Posterior vena cava (tissue), 2 donors: ENCODE results near the gene GLIS1. TPM values are rescaled to one million over a fixed set of nuclear protein-coding genes. Genes with fewer than 3 reads are reported as not detected.

Source experiments
- DNase-seq: peaks from one replicate; pipeline ENCODE4 v3.0.0-alpha.2; 2020; ENCODE audit warnings: low spot score
- intact Hi-C, 2 donors: fragments of 100-400 bp; cut with DNase I; formaldehyde crosslinking; loops; one replicate each; pipeline versions ENCODE4 v1.14.1 to v1.14.2; 2022 to 2023
- total RNA-seq, 2 donors: library from RNA; stranded (reverse); fragmentation: NEBNext Ultra II Directional; extraction: Animal tissue kit (Norgen Biotek cat#: 25700); gene quantifications; one replicate each; pipeline ENCODE4 v1.2.1, GENCODE V29; 2021
- donor health status: DM: yes; HTN: yes; CAD: no.
- donor health status: DM: yes; HTN: yes; CAD: no.

Gene GLIS1
- total RNA-seq, 2 donors from 2014 or later, result 0.74 to 1.7 TPM

GRCh38 chr1:53582211-53583020 is 156.5 kb downstream of the GLIS1 start:
- intact Hi-C loops, result no loop called here
- DNase-seq, result peak; percentile 62

DNA sequence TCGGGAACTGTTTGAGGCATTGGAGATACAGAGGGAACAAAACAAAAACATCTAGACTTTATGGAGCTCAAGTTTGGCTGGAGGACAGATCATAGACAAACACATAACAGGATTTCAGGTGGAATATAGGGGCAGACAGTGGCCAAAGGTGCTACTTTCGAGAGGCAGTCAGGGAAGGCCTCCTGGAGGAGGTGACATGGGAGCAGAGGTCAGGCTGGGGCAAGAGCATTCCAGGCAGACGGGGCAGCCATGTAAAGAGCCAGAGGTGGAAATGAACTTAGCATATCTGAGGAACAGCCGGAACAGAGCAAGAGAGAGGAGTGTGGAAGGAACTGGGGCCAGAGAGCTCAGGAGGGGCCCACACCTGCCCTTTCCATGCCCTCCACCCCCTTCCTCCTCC is 157.5 kb downstream of the GLIS1 start:
- DNase-seq, result peak; percentile 14
- intact Hi-C loops, result no loop called here

- intact Hi-C loops, result no loop called here
These were observed 158.1 kb downstream of the GLIS1 start for GRCh38 chr1:53580739-53581475.

GRCh38 chr1:53580009-53580400 is 159.0 kb downstream of the GLIS1 start:
- intact Hi-C loops, result no loop called here
- peak; percentile 65 for DNase-seq

More at GRCh38 chr1:53580739-53581475, 158.1 kb downstream of the GLIS1 start:
- peak; percentile 16 for DNase-seq

- peak; percentile 51 for DNase-seq
- intact Hi-C loops, result no loop called here
These were observed 159.5 kb downstream of the GLIS1 start for GRCh38 chr1:53579221-53580008.

GRCh38 chr1:53578358-53578757 is 160.6 kb downstream of the GLIS1 start:
- intact Hi-C loops, result no loop called here
- DNase-seq, result peak; percentile 5

- intact Hi-C loops, result no loop called here
- peak; percentile 29 for DNase-seq
These were observed 161.2 kb downstream of the GLIS1 start for GRCh38 chr1:53577761-53578100.

DNA sequence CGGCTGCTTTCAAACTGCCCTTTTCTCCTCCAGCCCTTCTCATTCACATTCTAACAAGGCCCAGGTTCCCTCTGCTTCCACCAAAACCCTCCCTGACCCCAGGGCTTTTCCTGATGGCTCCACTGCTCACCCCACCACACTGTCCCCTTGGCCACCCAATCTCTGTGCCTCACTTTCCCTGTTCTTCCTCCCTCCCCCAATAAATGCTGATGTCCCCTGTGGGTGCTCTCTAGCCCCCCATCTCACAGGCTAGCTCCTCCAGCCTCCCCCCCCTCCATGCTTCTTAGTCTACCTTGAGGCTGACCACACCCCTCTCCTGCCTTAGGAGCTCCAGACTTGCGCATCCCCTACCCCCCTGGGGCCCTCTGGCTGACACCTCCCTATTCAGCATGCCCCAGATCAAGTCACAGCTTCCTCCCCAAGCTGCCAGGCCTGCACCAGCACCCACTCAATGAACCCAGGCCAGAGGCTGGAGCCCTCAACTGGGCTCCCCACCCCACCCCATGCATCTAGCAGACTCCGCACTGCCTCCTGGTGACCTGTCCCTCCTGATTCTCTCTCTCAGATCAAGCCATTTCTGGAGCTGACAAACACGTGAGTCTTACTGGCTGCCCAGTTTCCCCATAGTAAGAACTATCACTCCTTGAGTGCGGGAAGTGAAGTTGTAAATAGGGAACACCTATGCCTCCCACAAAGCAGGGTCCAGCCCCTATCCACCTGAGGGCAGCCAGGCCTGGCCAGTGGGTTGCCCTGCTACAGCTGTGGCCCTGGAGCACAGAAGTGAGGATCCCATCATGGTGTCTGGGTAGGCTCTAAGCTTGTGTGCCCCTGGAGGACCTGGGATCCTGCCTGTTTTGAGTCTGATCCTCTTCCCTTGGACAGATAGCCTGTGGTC is 161.9 kb downstream of the GLIS1 start:
- intact Hi-C loops, result no loop called here
- peak; percentile 63 for DNase-seq

GRCh38 chr1:53576381-53576801 is 162.6 kb downstream of the GLIS1 start:
- peak; percentile 55 for DNase-seq
- intact Hi-C loops, result no loop called here

GRCh38 chr1:53575955-53576320 is 163.0 kb downstream of the GLIS1 start:
- intact Hi-C loops, result no loop called here
- DNase-seq, result peak; percentile 38

GRCh38 chr1:53575141-53575954 is 163.6 kb downstream of the GLIS1 start:
- DNase-seq, result peak; percentile 50
- intact Hi-C loops, result no loop called here

GRCh38 chr1:53574621-53575020 is 164.3 kb downstream of the GLIS1 start:
- intact Hi-C loops, result no loop called here
- DNase-seq, result peak; percentile 41

- peak; percentile 64 for DNase-seq
- intact Hi-C loops, result no loop called here
These were observed 165.0 kb downstream of the GLIS1 start for GRCh38 chr1:53573931-53574330.

DNA sequence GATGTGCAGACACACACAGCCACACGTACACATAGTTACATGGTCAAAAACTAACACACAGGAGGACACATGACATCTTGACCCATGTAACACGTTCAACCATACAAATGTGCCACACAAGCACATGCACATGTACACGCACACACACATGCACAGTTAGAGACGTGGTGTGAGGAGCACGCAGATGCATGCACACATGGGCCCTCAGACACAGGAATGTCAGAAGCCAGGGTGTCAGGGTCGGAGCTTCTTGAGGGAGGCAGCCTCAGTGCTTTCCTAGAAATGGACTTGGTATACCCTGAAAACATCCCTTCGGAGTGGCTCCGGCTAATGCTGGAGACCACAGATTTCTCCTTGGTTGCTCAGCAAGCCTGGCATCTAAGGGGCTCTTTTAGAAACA is 165.4 kb downstream of the GLIS1 start:
- intact Hi-C loops, result no loop called here
- DNase-seq, result peak; percentile 37

DNA sequence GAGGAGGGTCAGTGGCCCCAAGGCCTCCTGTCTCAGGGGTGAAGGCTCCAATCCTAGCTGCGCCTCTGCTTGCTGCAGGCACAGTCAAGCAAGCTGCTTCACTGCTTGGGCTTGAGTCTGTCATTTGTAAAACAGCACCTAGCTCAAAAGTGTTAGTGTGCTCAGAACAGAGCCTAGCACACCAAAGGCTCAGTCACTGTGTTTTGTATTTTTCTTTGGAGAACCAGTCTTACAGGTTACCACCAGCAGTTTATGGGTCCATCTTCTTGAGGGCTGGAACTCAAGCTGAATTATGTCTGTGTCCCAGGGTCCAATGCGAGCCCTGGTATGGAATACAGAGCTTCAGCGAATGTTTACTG is 166.2 kb downstream of the GLIS1 start:
- intact Hi-C loops, result no loop called here
- no peak for DNase-seq

DNA sequence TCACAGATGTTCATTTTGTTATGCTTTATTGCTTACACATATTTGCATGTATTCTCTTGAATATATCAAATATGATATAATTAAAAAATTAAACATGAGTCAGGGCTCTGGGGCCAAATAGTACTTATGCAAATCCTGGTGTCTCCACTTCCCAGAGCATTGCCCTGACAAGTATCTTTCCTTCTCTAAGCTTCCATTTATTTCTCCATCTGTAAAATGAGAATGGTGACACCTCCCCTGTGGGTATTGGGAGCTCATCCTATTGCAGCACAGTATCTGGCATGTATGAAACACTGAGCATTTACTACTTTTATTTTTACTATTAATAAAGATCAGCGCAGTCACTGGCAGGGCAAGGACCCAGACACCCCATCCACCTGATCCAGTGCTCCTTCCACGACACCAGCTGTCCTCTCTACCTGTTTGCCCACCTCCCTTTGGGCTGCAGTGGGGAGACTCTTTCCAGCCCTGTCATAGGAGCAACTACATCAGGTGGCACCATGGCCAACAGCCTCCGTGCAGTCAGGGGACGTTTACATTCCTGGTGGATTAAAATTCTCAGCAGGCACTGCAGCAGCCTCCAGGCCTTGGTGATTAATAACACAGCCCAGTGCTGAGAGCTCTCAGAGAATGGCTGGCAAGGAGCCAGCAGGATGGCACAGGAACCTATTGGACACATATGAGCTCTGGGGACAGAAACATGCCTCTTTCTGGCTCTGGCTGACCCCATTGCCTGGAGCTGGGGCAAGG is 166.7 kb downstream of the GLIS1 start:
- DNase-seq, result peak; percentile 72
- intact Hi-C loops, result no loop called here

GRCh38 chr1:53568540-53568939 is 170.4 kb downstream of the GLIS1 start:
- intact Hi-C loops, result no loop called here
- DNase-seq, result no peak

DNA sequence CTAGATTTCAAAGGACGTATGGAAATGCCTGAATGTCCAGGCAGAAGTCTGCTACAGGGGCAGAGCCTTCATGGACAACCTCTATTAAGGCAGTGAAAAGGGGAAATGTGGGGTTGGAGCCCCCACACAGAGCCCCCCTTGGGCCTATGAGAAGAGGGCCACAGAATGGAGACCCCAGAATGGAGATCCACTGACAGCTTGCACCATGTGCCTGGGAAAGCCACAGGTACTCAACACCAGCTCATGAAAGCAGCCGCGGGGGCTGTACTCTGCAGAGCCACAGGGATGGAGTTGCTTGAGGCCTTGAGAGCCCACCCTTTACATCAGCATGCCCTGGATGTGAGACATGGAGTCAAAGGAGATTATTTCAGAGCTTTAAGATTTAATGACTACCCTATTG is 171.1 kb downstream of the GLIS1 start:
- intact Hi-C loops, result no loop called here
- peak; percentile 52 for DNase-seq
